RWPE1 (cell line): ENCODE data around the gene GALNTL6.

Experiments used
- CTCF ChIA-PET: fragments of 350-600 bp; sonication (Branson Sonifier 250); formaldehyde crosslinking; extraction: SDS; loops from one replicate; lab custom pipeline; 2021; lab: Yijun Ruan, JAX
- POLR2A ChIA-PET: fragments of 400-600 bp; formaldehyde crosslinking; extraction: SDS; loops from one replicate; lab custom pipeline; 2020; ENCODE audit warnings: antibody characterized with exemption; ENCODE audit not compliant: low non-redundant PET; lab: Yijun Ruan, JAX
- DNase-seq: peaks from one replicate; pipeline ENCODE4 v3.0.0; 2012; ENCODE audit warnings: low spot score
- H3K27ac ChIP-seq: fragments of 450-650 bp; 2 replicates; pipeline ENCODE4 v1.5.1; 2017
- TF ChIP-seq, protein P1 (sequence below): fragments of 450-650 bp; conservative IDR thresholded peaks from 2 replicates; pipeline ENCODE4 v1.5.1; 2017; ENCODE audit warnings: low read depth, mild to moderate bottlenecking

GALNTL6 gene

DNA sequence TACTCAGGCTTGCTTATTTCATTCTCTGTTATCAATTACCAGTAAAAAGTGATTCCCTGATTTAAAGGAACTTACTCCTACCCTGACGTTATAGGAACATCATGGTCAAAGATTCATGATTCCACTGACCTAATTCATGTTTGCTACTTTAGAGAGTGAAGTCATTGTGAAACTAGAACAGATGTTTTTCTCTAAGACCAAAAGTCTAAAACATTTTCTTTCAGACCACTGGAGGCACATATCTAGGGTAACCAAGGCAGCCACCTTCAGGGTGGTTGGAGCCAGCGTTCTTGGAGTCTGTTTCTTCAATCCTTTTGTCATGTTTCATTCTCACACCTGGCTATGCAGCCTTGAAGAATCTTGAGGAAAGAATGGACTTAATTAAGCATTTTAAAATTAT, 77.8 kb downstream of the GALNTL6 start:
- ChIA-PET POLR2A (no interaction called here), CTCF (no interaction called here)
- no peak overlapping the region for H3K27ac ChIP-seq
- TF ChIP-seq, protein P1, sequence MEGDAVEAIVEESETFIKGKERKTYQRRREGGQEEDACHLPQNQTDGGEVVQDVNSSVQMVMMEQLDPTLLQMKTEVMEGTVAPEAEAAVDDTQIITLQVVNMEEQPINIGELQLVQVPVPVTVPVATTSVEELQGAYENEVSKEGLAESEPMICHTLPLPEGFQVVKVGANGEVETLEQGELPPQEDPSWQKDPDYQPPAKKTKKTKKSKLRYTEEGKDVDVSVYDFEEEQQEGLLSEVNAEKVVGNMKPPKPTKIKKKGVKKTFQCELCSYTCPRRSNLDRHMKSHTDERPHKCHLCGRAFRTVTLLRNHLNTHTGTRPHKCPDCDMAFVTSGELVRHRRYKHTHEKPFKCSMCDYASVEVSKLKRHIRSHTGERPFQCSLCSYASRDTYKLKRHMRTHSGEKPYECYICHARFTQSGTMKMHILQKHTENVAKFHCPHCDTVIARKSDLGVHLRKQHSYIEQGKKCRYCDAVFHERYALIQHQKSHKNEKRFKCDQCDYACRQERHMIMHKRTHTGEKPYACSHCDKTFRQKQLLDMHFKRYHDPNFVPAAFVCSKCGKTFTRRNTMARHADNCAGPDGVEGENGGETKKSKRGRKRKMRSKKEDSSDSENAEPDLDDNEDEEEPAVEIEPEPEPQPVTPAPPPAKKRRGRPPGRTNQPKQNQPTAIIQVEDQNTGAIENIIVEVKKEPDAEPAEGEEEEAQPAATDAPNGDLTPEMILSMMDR: no peak
- DNase-seq: no peak

DNA sequence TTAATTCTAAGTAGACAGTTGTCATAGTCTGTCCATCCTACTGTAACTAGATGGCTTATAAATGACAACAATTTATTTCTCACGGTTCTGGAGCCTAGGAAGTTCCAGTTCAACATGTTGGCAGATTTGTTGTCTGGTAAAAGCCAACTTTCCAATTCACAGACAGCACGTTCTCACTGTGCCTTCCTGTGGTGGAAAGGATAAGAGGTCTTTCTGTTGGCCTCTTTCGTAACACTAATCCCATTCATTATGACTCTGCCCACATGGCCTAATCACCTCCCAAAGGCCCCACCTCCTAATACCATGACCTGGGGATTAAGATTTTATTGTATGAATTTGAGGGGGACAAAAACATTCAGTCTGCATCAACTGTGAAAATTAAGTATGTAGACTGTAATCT, 83.2 kb downstream of the GALNTL6 start:
- DNase-seq: no peak
- CTCF ChIA-PET: no interaction called here
- H3K27ac ChIP-seq: no peak overlapping the region
- TF ChIP-seq, protein P1: no peak
- POLR2A ChIA-PET: no interaction called here

DNA sequence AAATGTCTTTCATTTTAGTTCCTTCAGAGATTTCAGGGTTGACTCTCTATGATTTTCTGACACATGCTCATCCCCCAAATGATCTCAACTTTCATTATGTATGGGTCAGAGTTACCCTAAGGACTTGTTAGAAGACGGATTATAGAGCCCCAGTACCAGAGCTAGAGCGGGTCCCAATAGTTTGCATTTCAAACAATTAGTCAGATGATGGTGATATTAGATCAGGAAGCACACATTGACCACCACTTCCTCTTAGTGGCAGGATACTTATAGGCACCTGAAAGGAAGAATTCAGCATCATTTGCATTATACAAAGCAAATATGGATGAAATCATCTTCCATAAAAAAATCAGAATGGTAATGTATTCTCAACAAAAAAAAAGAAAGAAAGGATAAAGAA, 106.1 kb downstream of the GALNTL6 start:
- POLR2A ChIA-PET: no interaction called here
- CTCF ChIA-PET: no interaction called here
- DNase-seq: no peak
- TF ChIP-seq, protein P1: no peak
- no peak overlapping the region for H3K27ac ChIP-seq

DNA sequence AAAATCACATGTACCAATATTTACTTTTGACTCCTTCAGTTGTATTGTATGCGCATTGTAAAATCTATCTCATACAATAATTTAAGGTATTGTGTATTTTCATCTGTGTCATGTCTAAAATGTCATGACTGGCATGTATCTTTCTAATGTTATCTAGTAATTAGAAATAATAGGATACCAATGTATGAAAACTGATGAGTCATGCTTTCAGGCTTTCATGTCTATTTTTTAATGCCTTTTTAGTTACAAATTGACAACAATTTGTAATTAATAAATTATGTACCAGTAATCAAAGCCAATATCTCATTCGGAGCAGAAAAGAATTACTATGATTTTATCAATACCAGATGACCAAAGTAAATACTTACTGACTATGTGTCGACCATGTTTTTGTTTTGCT, 107.7 kb downstream of the GALNTL6 start:
- DNase-seq: no peak
- TF ChIP-seq, protein P1: no peak
- no peak overlapping the region for H3K27ac ChIP-seq
- CTCF ChIA-PET: no interaction called here
- POLR2A ChIA-PET: no interaction called here

- CTCF ChIA-PET: no interaction called here
- TF ChIP-seq, protein P1: no peak
- POLR2A ChIA-PET: no interaction called here
- H3K27ac ChIP-seq: no peak overlapping the region
- DNase-seq: no peak
These were observed 111.7 kb downstream of the GALNTL6 start for GRCh38 chr4:171924746-171925376.

- no peak overlapping the region for H3K27ac ChIP-seq
- TF ChIP-seq, protein P1: no peak
- DNase-seq: no peak
- CTCF ChIA-PET: no interaction called here
- POLR2A ChIA-PET: no interaction called here
These were observed 115.1 kb downstream of the GALNTL6 start for GRCh38 chr4:171928336-171928735.
